ENCODE results near the gene RHO. TPM values are rescaled to one million over a fixed set of nuclear protein-coding genes. Genes with fewer than 3 reads are reported as not detected.

Gene RHO
- total RNA-seq, 1 donor from 2014 or later: not detected

DNA sequence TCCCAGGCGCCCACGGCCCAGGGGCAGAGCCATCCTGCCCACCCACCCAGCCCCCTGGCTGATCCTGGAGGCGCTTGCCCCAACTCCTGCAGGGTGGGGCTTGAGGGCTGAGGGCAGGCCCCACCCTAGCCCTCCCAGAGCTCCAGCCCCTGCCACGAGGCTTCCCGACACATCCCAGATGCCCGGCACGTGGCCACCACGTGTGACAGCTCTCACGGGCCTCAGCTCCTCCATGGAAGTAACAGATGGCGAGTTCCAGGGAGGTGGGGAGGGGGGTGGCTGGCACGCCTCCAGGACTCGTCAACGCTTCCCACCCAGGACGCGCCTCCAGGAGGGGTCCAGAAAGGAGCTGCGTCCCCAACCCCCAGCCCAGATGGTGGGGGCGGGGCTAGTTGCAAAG is 48.9 kb downstream of the RHO start:
- DNase-seq (ENCODE audit: low spot score): peak; percentile 51

DNA sequence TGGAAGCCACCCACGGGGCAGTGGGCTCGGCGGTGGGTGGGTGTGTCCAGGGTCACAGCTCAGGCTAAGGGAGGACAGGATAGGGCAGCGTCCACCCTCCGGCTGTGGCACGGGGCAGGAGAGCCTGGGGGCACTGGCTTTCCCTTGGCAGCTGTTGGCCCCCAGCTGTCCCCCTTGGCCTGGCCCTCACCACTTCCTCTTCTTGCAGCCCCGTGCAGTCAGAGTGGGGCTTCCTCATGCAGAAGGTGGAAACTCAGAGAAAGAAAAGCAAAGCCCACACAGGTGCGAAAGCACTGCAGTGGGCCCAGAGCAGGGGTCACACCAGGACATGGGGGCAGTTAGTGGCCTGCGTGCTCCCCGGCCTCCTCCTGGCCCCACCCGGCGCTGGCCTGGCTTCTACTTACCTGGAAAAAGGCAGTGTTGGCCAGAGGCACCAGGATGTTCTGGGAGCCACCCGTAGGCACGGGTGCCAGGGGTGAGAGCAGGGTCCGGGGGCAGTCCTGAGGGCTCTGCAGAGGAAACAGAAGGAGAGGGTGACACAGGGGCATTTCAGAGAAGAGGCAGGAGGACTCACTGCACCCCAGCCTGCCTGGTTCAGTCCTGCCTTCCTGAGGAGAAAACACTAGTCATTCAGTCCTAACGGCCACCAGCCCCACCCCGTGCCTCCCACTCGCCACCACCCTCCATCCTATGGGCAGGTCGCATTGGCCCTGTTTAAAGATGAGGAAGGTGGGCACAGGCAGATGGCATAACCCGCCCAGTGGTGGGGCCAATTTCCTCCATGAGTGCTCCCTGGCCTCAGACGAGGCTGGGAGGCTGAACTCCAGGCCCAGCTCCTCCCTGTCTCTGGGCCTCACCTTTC is 49.7 kb downstream of the RHO start:
- peak; percentile 40 for DNase-seq (ENCODE audit: low spot score)

DNA sequence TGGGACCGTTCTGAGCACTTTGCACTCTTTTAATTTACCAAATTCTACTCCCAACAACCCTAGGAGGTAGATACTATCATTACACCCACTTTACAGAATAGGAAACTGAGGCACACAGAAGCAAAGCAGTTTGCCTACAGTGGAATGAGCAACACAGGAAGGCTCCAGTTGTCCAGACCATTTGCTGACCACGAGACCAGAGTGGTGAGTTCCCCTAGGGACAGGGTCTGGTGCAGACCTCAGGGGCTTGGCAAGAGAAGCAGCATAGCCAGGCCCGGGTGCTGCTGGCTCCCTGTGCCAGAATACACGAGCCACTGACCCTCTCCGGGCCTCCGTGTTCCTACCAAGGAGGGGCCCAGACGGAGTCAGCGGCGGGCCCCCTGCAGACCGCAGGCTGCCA is 51.6 kb downstream of the RHO start:
- no peak for DNase-seq (ENCODE audit: low spot score)

DNA sequence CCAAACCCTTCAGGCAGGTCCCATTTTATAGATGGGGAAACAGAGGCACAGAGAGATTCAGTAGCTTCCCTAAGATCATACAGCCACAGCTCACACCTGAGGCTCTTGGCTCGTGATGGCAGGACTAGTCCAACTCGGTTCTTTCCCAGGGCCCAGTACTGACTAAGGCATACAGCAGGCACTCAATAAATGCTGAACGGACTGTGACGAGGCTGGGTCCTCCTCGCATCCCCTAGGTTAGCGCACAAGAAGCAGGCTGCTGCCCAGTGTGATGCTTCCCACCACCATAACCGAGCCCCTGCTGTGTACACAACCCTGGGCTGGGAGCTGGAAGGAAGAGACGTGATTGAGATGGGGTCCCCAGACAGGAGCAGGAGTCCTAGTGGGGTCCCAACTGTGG is 53.2 kb downstream of the RHO start:
- DNase-seq (ENCODE audit: low spot score): no peak

DNA sequence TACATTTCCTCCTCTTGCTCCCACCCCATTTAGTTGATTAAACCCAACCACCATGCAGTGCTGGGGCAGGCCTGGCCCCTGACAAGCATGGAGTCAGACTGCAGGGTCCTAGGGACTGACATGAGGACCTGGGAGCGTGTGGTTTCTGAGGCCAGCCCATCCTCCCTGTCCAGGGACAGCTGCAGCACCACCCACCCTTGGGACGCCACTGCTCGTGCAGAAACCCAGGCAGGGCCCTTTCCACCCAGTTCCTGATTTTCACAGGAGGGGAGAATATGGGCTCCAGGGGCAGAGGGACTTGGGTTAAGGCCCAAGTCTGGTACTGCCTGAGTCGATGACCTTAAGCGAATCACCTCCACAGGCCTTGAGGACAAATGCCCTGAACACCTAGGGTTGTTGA is 54.4 kb downstream of the RHO start:
- no peak for DNase-seq (ENCODE audit: low spot score)

DNA sequence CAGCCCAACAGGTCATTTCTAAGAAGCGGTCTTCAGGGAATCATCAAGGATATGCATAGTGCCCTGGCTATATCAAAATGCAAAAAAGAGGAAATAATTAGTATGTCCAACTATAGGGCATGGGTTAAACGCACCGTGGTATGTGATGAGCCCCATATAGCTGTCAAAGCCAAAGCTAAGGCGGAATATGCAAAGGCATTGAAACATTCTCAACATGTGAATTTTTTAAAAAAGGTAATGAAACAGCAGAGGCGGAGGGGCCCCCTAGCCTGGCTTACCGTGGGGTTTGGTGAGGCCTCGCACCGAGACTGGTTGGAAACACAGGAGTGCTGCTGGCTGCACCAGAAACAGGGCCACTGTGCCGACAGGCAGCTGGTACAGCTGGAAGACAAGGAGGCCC is 54.9 kb downstream of the RHO start:
- DNase-seq (ENCODE audit: low spot score): no peak

DNA sequence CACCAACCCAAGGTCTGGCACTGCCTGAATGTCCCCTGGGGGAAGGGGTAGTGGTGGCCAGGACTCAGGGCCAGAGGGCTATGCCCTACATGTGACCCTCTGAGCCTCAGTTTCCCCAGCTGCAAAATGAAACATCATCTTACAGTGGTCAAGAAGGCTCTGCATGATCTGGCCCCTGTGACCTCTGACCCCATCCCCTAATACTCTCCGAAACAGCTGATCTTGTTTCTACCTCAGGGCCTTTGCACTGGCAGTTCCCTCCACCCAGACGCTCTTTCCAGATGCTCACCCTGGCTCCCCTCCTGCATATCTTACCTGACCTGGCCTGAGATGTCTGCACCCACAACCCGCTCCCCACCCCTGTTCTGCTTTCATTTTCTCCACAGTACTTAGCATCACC is 56.2 kb downstream of the RHO start:
- no peak for DNase-seq (ENCODE audit: low spot score)

Other genes with a start within 250 kb of the RHO start
- 44.3 TPM for gene HMCES, start 249.8 kb upstream of the RHO start, total RNA-seq
- gene EFCAB12, start 100.0 kb upstream of the RHO start, total RNA-seq: 4.9 TPM
- 34.9 TPM for gene MBD4, start 88.7 kb upstream of the RHO start, total RNA-seq
- gene IFT122, start 88.4 kb upstream of the RHO start, total RNA-seq: 28.6 TPM
- gene H1-8, start 14.5 kb downstream of the RHO start, total RNA-seq: not detected
- 82.2 TPM for gene PLXND1, start 78.0 kb downstream of the RHO start, total RNA-seq

All from mucosa of gallbladder (tissue), 1 donor.